Hepatocyte (in vitro differentiated cells): ENCODE data around the gene BMP6. TPM values are rescaled to one million over a fixed set of nuclear protein-coding genes. Genes with fewer than 3 reads are reported as not detected.

Experiments
- DNase-seq: peaks from one replicate; pipeline ENCODE4 v3.0.0-alpha.2; 2016; ENCODE audit warnings: low spot score
- H2AFZ ChIP-seq: fragments of 200-600 bp; sonication (generic); 2 replicates; pipeline ENCODE4 v1.6.0; 2016; ENCODE audit warnings: antibody characterized with exemption, mild to moderate bottlenecking
- H3K27ac ChIP-seq: fragments of 200-600 bp; sonication (generic); 2 replicates; pipeline ENCODE4 v1.5.1; 2016; ENCODE audit warnings: mild to moderate bottlenecking
- H3K27me3 ChIP-seq: fragments of 200-600 bp; sonication (generic); 2 replicates; pipeline ENCODE4 v1.6.1; 2016
- H3K36me3 ChIP-seq: fragments of 200-600 bp; sonication (generic); replicated peaks from 2 replicates; pipeline ENCODE4 v1.5.1; 2016; ENCODE audit warnings: low read depth; ENCODE audit not compliant: insufficient read depth
- H3K4me1 ChIP-seq: fragments of 200-600 bp; sonication (generic); 2 replicates; pipeline ENCODE4 v1.5.1; 2016; ENCODE audit warnings: mild to moderate bottlenecking, moderate library complexity; ENCODE audit not compliant: insufficient read depth
- H3K4me2 ChIP-seq: fragments of 200-600 bp; sonication (generic); 2 replicates; pipeline ENCODE4 v1.6.0; 2016
- H3K4me3 ChIP-seq: fragments of 200-600 bp; sonication (generic); 2 replicates; pipeline ENCODE4 v1.5.1; 2016; ENCODE audit warnings: mild to moderate bottlenecking
- H3K79me2 ChIP-seq: fragments of 200-600 bp; sonication (generic); 2 replicates; pipeline ENCODE4 v1.6.0; 2017; ENCODE audit warnings: mild to moderate bottlenecking
- H3K9me2 ChIP-seq: fragments of 200-600 bp; sonication (generic); replicated peaks from 2 replicates; pipeline ENCODE4 v1.6.0; 2017; ENCODE audit warnings: mild to moderate bottlenecking; ENCODE audit not compliant: insufficient read depth
- H3K9me3 ChIP-seq: fragments of 200-600 bp; sonication (generic); 2 replicates; pipeline ENCODE4 v1.5.1; 2016; ENCODE audit warnings: low read depth, mild to moderate bottlenecking
- H4K20me1 ChIP-seq: fragments of 200-600 bp; sonication (generic); 2 replicates; pipeline ENCODE4 v1.6.0; 2016; ENCODE audit warnings: mild to moderate bottlenecking; ENCODE audit not compliant: insufficient read depth, poor library complexity, severe bottlenecking
- CTCF ChIP-seq: fragments of 200-600 bp; sonication (generic); IDR thresholded peaks from 2 replicates; pipeline ENCODE4 v1.5.1; 2016; ENCODE audit warnings: antibody characterized with exemption, mild to moderate bottlenecking; ENCODE audit not compliant: poor library complexity
- EZH2 ChIP-seq: fragments of 200-600 bp; sonication (generic); IDR thresholded peaks from 2 replicates; pipeline ENCODE4 v1.6.1; 2016; ENCODE audit warnings: antibody characterized with exemption, mild to moderate bottlenecking, borderline replicate concordance
- EZH2phosphoT487 ChIP-seq: fragments of 200-600 bp; sonication (generic); IDR thresholded peaks from one replicate; pipeline ENCODE4 v1.6.1; 2018; ENCODE audit warnings: antibody characterized with exemption, mild to moderate bottlenecking, low read depth, moderate library complexity; ENCODE audit not compliant: unreplicated experiment, severe bottlenecking
- WGBS: methylation state at CpG from one replicate; pipeline ENCODE4 v1.1.6; 2016; ENCODE audit warnings: low lambda C conversion rate; ENCODE audit errors: missing lambda C conversion rate; 5-methylcytosine and 5-hydroxymethylcytosine counted together
- polyA plus RNA-seq: library from polyadenylated mRNA; unstranded; fragments of >200 nt; fragmentation: Nextera tagmentation; extraction: Ambion mirVana; gene quantifications from 2 replicates; pipeline ENCODE4 v1.2.1, GENCODE V29; 2016
- total RNA-seq: library from RNA; depleted of rRNA; stranded (reverse); fragments of >200 nt; gene quantifications from 2 replicates; pipeline ENCODE4 v1.2.3, GENCODE V29; 2014

BMP6 gene
- total and polyA plus RNA-seq, 2 experiments from 2014 or later: 4.0 to 4.3 TPM

GRCh38 chr6:7697820-7698623, 27.9 kb upstream of the BMP6 start:
- Histone ChIP-seq H3K9me2 (no peaks in the 10 kb centered on the region), H3K79me2 (no peaks in the 10 kb centered on the region), H3K4me3 (no peak overlapping the region), H3K4me1 (peaks cover 5% of the 10 kb centered on the region), H3K9me3 (no peaks in the 10 kb centered on the region), H3K27me3 (no peaks in the 10 kb centered on the region), H4K20me1 (no peaks in the 10 kb centered on the region), H2AFZ (peak overlapping the region; percentile 4), H3K36me3 (no peaks in the 10 kb centered on the region), H3K4me2 (peak overlapping the region; percentile 63), H3K27ac (peak overlapping the region; percentile 82)
- TF ChIP-seq CTCF (no peak), EZH2phosphoT487 (no peak), EZH2 (no peak)
- WGBS: 29% methylated on average over 12 of the region's 12 CpGs
- peak; percentile 55 for DNase-seq

- H3K36me3 ChIP-seq: no peaks in the 10 kb centered on the region
- no peaks in the 10 kb centered on the region for H3K27me3 ChIP-seq
- H3K4me2 ChIP-seq: no peak overlapping the region
- H3K4me3 ChIP-seq: no peak overlapping the region
- H3K27ac ChIP-seq: no peak overlapping the region
- DNase-seq: no peak
- 87% methylated on average over 5 of the region's 5 CpGs for WGBS
- H4K20me1 ChIP-seq: no peaks in the 10 kb centered on the region
- H3K9me3 ChIP-seq: no peaks in the 10 kb centered on the region
- no peaks in the 10 kb centered on the region for H3K79me2 ChIP-seq
- no peaks in the 10 kb centered on the region for H3K9me2 ChIP-seq
- peaks cover 5% of the 10 kb centered on the region for H3K4me1 ChIP-seq
- TF ChIP-seq CTCF (no peak), EZH2phosphoT487 (no peak), EZH2 (no peak)
- no peak overlapping the region for H2AFZ ChIP-seq
These were observed 24.6 kb upstream of the BMP6 start for GRCh38 chr6:7701212-7701834.

- TF ChIP-seq EZH2phosphoT487 (no peak), CTCF (no peak), EZH2 (no peak)
- Histone ChIP-seq H3K4me2 (no peak overlapping the region), H3K4me1 (peaks cover 4% of the 10 kb centered on the region), H3K79me2 (no peaks in the 10 kb centered on the region), H3K36me3 (no peaks in the 10 kb centered on the region), H3K27ac (no peak overlapping the region), H3K9me2 (no peaks in the 10 kb centered on the region), H2AFZ (no peak overlapping the region), H4K20me1 (no peaks in the 10 kb centered on the region), H3K9me3 (no peaks in the 10 kb centered on the region), H3K27me3 (no peaks in the 10 kb centered on the region), H3K4me3 (no peak overlapping the region)
- DNase-seq: no peak
- 89% methylated on average over 3 of the region's 3 CpGs for WGBS
These were observed 22.7 kb upstream of the BMP6 start for GRCh38 chr6:7703148-7703680.
